Measurements from ENCODE around the gene SDK2.

The SDK2 gene

DNA sequence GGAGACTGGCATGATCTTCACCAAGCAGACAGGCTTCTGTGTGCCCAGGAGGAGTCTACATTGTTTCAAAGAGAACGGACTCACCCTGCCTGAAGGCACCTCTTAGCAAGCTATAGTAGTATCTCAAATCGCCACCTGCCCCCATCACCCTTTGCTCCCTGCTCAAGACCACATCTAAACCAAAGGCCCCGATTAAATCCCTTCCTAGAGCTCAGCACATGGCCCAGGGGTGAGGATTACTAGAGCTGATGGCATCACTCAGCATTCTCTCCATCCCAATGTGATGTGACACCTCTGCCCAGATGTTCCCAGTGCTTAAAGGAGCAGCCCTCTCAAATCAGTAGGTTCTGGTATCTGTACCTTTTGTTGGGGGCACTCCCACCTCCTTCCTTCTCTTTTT, 324.5 kb downstream of the SDK2 start:
- H3K4me3 ChIP-seq (ENCODE audit: low read length), result no peak overlapping the region
- no peaks in the 10 kb centered on the region for H3K9me2 ChIP-seq (replicated peaks; ENCODE audit: control insufficient read depth, low read length)
- peaks cover 9% of the 10 kb centered on the region; the same call in 1 of the 2 replicates for H3K27me3 ChIP-seq (ENCODE audit: control insufficient read depth, low read length)
- peaks cover 2% of the 10 kb centered on the region; the same call in 1 of the 2 replicates for H3K4me1 ChIP-seq (ENCODE audit: control insufficient read depth, low read length)
- no peak overlapping the region for H3K4me2 ChIP-seq (ENCODE audit: low read length)
- no peak overlapping the region for H3K27ac ChIP-seq (ENCODE audit: low read depth, low read length)
- no peaks in the 10 kb centered on the region for H3K9me3 ChIP-seq (ENCODE audit: control insufficient read depth, insufficient read depth, low read length)
- no peak for TF ChIP-seq EZH2phosphoT487 (IDR thresholded peaks at IDR 0.05; ENCODE audit: borderline replicate concordance, low read length)
- TF ChIP-seq, protein P1, sequence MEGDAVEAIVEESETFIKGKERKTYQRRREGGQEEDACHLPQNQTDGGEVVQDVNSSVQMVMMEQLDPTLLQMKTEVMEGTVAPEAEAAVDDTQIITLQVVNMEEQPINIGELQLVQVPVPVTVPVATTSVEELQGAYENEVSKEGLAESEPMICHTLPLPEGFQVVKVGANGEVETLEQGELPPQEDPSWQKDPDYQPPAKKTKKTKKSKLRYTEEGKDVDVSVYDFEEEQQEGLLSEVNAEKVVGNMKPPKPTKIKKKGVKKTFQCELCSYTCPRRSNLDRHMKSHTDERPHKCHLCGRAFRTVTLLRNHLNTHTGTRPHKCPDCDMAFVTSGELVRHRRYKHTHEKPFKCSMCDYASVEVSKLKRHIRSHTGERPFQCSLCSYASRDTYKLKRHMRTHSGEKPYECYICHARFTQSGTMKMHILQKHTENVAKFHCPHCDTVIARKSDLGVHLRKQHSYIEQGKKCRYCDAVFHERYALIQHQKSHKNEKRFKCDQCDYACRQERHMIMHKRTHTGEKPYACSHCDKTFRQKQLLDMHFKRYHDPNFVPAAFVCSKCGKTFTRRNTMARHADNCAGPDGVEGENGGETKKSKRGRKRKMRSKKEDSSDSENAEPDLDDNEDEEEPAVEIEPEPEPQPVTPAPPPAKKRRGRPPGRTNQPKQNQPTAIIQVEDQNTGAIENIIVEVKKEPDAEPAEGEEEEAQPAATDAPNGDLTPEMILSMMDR (IDR thresholded peaks at IDR 0.05; ENCODE audit: low read depth, low read length, poor library complexity, severe bottlenecking), result no peak
- no peaks in the 10 kb centered on the region for H3K36me3 ChIP-seq (ENCODE audit: control insufficient read depth, low read length)
- H3F3A ChIP-seq (ENCODE audit: control insufficient read depth, insufficient read depth), result no peaks in the 10 kb centered on the region
- no peaks in the 10 kb centered on the region for H3K79me2 ChIP-seq (ENCODE audit: control insufficient read depth, low read length)
- H4K20me1 ChIP-seq (ENCODE audit: control insufficient read depth, insufficient read depth, low read depth, low read length), result no peaks in the 10 kb centered on the region

DNA sequence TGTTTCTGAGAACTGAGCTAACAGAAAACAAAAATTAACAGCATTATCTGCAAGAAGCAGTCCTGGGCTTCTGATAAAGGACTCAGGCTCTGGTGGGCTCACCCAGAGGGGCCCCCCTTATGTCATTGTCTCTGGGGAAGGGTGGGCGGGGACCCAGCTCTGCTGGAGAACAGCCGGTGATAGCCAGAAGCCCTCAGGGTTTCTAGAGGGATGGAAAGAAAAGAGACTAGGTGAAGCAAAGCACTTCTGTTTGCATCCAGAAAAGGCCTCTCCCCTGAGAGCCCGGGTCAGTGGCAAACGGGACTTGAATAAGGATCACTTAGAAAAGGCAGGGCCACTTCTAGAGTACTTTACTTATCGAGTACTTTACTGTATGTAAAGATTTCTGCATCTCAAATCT, 325.4 kb downstream of the SDK2 start:
- Histone ChIP-seq H3K27me3 (ENCODE audit: control insufficient read depth, low read length) (peaks cover 13% of the 10 kb centered on the region), H3K36me3 (ENCODE audit: control insufficient read depth, low read length) (no peaks in the 10 kb centered on the region), H3K4me3 (ENCODE audit: low read length) (no peak overlapping the region), H3K27ac (ENCODE audit: low read depth, low read length) (no peak overlapping the region), H3F3A (ENCODE audit: control insufficient read depth, insufficient read depth) (no peaks in the 10 kb centered on the region), H3K9me2 (replicated peaks; ENCODE audit: control insufficient read depth, low read length) (no peaks in the 10 kb centered on the region), H3K79me2 (ENCODE audit: control insufficient read depth, low read length) (no peaks in the 10 kb centered on the region), H4K20me1 (ENCODE audit: control insufficient read depth, insufficient read depth, low read depth, low read length) (no peaks in the 10 kb centered on the region), H3K4me1 (ENCODE audit: control insufficient read depth, low read length) (peaks cover 2% of the 10 kb centered on the region; the same call in 1 of the 2 replicates), H3K9me3 (ENCODE audit: control insufficient read depth, insufficient read depth, low read length) (no peaks in the 10 kb centered on the region), H3K4me2 (ENCODE audit: low read length) (no peak overlapping the region)
- TF ChIP-seq, protein P1 (IDR thresholded peaks at IDR 0.05; ENCODE audit: low read depth, low read length, poor library complexity, severe bottlenecking), result no peak
- TF ChIP-seq EZH2phosphoT487 (IDR thresholded peaks at IDR 0.05; ENCODE audit: borderline replicate concordance, low read length), result no peak

DNA sequence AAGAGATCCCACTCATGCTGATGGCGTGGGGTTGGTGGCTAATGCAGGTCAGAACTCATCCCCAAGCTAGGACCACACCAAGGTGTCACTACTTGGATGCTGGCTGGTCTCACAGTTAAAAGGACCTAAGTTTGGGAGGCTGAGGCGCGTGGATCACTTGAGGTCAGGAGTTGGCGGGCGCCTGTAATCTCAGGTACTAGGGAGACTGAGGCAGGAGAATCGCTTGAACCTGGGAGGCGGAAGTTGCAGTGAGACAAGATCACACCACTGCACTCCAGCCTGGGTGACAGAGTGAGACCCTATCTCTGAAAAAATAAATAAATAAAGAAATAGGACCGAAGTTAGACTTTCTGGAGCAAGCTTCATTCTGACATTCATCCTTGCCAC, 325.8 kb downstream of the SDK2 start:
- peaks cover 13% of the 10 kb centered on the region for H3K27me3 ChIP-seq (ENCODE audit: control insufficient read depth, low read length)
- no peaks in the 10 kb centered on the region for H3K79me2 ChIP-seq (ENCODE audit: control insufficient read depth, low read length)
- no peaks in the 10 kb centered on the region for H3K9me3 ChIP-seq (ENCODE audit: control insufficient read depth, insufficient read depth, low read length)
- no peaks in the 10 kb centered on the region for H3K9me2 ChIP-seq (replicated peaks; ENCODE audit: control insufficient read depth, low read length)
- no peaks in the 10 kb centered on the region for H3F3A ChIP-seq (ENCODE audit: control insufficient read depth, insufficient read depth)
- H4K20me1 ChIP-seq (ENCODE audit: control insufficient read depth, insufficient read depth, low read depth, low read length), result no peaks in the 10 kb centered on the region
- no peaks in the 10 kb centered on the region for H3K36me3 ChIP-seq (ENCODE audit: control insufficient read depth, low read length)
- TF ChIP-seq, protein P1 (IDR thresholded peaks at IDR 0.05; ENCODE audit: low read depth, low read length, poor library complexity, severe bottlenecking), result no peak
- no peak overlapping the region for H3K27ac ChIP-seq (ENCODE audit: low read depth, low read length)
- H3K4me2 ChIP-seq (ENCODE audit: low read length), result no peak overlapping the region
- H3K4me3 ChIP-seq (ENCODE audit: low read length), result no peak overlapping the region
- H3K4me1 ChIP-seq (ENCODE audit: control insufficient read depth, low read length), result peaks cover 2% of the 10 kb centered on the region; the same call in 1 of the 2 replicates

Measured in DOHH2 (cell line).